Testis (tissue), 3 donors: ENCODE results near the gene ZMYM1. TPM values are rescaled to one million over a fixed set of nuclear protein-coding genes. Genes with fewer than 3 reads are reported as not detected.
"Not testable (repeated sequence)": the region's sequence is repeated elsewhere in the genome, so short reads cannot be mapped to it uniquely, and the experiment has no call there.

ENCODE experiments used
- DNase-seq: peaks from one replicate; pipeline ENCODE4 v3.0.0-alpha.2; 2019
- H3K27ac ChIP-seq, 2 donors: fragments of 200-600 bp; sonication (generic); one replicate each; pipeline ENCODE4 v1.5.1; 2019
- H3K27me3 ChIP-seq: fragments of 200-600 bp; sonication (generic); one replicate; pipeline ENCODE4 v1.5.1; 2019
- H3K36me3 ChIP-seq: fragments of 200-600 bp; sonication (generic); one replicate; pipeline ENCODE4 v1.5.1; 2017; ENCODE audit warnings: low read depth; ENCODE audit errors: missing control alignments
- H3K4me1 ChIP-seq: fragments of 200-600 bp; sonication (generic); one replicate; pipeline ENCODE4 v1.5.1; 2019
- H3K4me3 ChIP-seq, 2 donors: fragments of 200-600 bp; sonication (generic); one replicate each; pipeline ENCODE4 v1.5.1; 2017 to 2019
- H3K9me3 ChIP-seq: fragments of 200-600 bp; sonication (generic); one replicate; pipeline ENCODE4 v1.5.1; 2017
- CTCF ChIP-seq, 3 experiments: fragments of 450-650 bp in 2 of 3; fragments of 200-600 bp in 1 of 3; sonication (generic) in 1 of 3; IDR thresholded peaks; one replicate each; pipeline ENCODE4 v1.5.1; 2016 to 2019; ENCODE audit warnings: antibody characterized with exemption in 3 of 3, mild to moderate bottlenecking in 2 of 3, moderate library complexity in 1 of 3
- POLR2A ChIP-seq: fragments of 450-650 bp; IDR thresholded peaks from one replicate; pipeline ENCODE4 v1.6.1; 2017; ENCODE audit warnings: antibody characterized with exemption, mild to moderate bottlenecking, moderate library complexity
- WGBS, 2 donors: methylation state at CpG; one replicate each; pipeline ENCODE4 v1.1.5; 2018; 5-methylcytosine and 5-hydroxymethylcytosine counted together
- intact Hi-C: fragments of 100-400 bp; cut with DNase I; formaldehyde crosslinking; loops from one replicate; pipeline ENCODE4 v1.15.1; 2023; ENCODE audit warnings: low total_unique reads
- polyA plus RNA-seq: library from polyadenylated mRNA; stranded (reverse); fragments of 350-450 nt; fragmentation: Illumina TruSeq; extraction: RNeasy Lipid Tissue Mini Kit (QIAGEN cat#74804); gene quantifications from one replicate; pipeline ENCODE4 v1.2.3, GENCODE V29; 2014; ENCODE audit warnings: low read depth, low replicate concordance; ENCODE audit not compliant: insufficient read depth
- total RNA-seq, 2 donors: library from RNA; depleted of rRNA; stranded (reverse); fragments of >200 nt; gene quantifications; one replicate each; pipeline ENCODE4 v1.2.3, GENCODE V29; 2016

The ZMYM1 gene
- total and polyA plus RNA-seq, 3 donors from 2014 or later = 10.8 to 24.2 (median 20.7) TPM

- DNase-seq = no peak
- intact Hi-C loops = no loop called here
- no peak for TF ChIP-seq CTCF (IDR thresholded peaks at IDR 0.05)
- no peak for TF ChIP-seq POLR2A
- WGBS, 2 donors = 76 to 77% methylated on average over 9 of the region's 9 CpGs
- no peaks in the 10 kb centered on the region for H3K27me3 ChIP-seq
- no peaks in the 10 kb centered on the region for H3K4me1 ChIP-seq
- no peaks in the 10 kb centered on the region for H3K36me3 ChIP-seq
- H3K9me3 ChIP-seq = no peaks in the 10 kb centered on the region
- no peak overlapping the region for H3K4me3 ChIP-seq
- H3K27ac ChIP-seq = no peak overlapping the region
Observed at GRCh38 chr1:35122311-35122710, 43.1 kb downstream of the ZMYM1 start.

GRCh38 chr1:35126546-35126945, 47.4 kb downstream of the ZMYM1 start:
- Histone ChIP-seq H3K9me3 (no peaks in the 10 kb centered on the region), H3K4me3 (no peak overlapping the region), H3K4me1 (no peaks in the 10 kb centered on the region), H3K27ac (no peak overlapping the region), H3K36me3 (no peaks in the 10 kb centered on the region), H3K27me3 (no peaks in the 10 kb centered on the region)
- TF ChIP-seq CTCF (IDR thresholded peaks at IDR 0.05) (no peak), POLR2A (no peak)
- DNase-seq = no peak
- intact Hi-C loops = no loop called here
- WGBS, 2 donors = 89 to 97% methylated on average over 1 of the region's 1 CpG

GRCh38 chr1:35129080-35129479, 49.9 kb downstream of the ZMYM1 start:
- TF ChIP-seq CTCF (IDR thresholded peaks at IDR 0.05) (no peak), POLR2A (no peak)
- no peaks in the 10 kb centered on the region for H3K4me1 ChIP-seq
- no peaks in the 10 kb centered on the region for H3K36me3 ChIP-seq
- no peak for DNase-seq
- H3K27ac ChIP-seq = no peak overlapping the region
- H3K9me3 ChIP-seq = no peaks in the 10 kb centered on the region
- intact Hi-C loops = no loop called here
- H3K4me3 ChIP-seq = no peak overlapping the region
- no peaks in the 10 kb centered on the region for H3K27me3 ChIP-seq

- WGBS, 2 donors = 92 to 95% methylated on average over 3 of the region's 3 CpGs
- no peak for TF ChIP-seq CTCF (IDR thresholded peaks at IDR 0.05)
- no peak for TF ChIP-seq POLR2A
- H3K27me3 ChIP-seq = no peaks in the 10 kb centered on the region
- no peak for DNase-seq
- intact Hi-C loops = no loop called here
- no peaks in the 10 kb centered on the region for H3K9me3 ChIP-seq
- no peak overlapping the region for H3K27ac ChIP-seq
- no peaks in the 10 kb centered on the region for H3K36me3 ChIP-seq
- H3K4me1 ChIP-seq = no peaks in the 10 kb centered on the region
- no peak overlapping the region for H3K4me3 ChIP-seq
Observed at GRCh38 chr1:35136780-35137179, 57.6 kb downstream of the ZMYM1 start.

GRCh38 chr1:35137590-35137989, 58.4 kb downstream of the ZMYM1 start:
- DNase-seq, H3K36me3 ChIP-seq, H3K4me3 ChIP-seq, H3K9me3 ChIP-seq, H3K27ac ChIP-seq, H3K27me3 ChIP-seq, intact Hi-C loops, H3K4me1 ChIP-seq: not testable (repeated sequence)
- WGBS, 2 donors = 84 to 93% methylated on average over 5 of the region's 5 CpGs

GRCh38 chr1:35142294-35142693, 63.1 kb downstream of the ZMYM1 start:
- H3K4me3 ChIP-seq, intact Hi-C loops, H3K36me3 ChIP-seq, H3K4me1 ChIP-seq, H3K27me3 ChIP-seq, DNase-seq, H3K9me3 ChIP-seq, H3K27ac ChIP-seq: not testable (repeated sequence)

GRCh38 chr1:35142728-35143127, 63.5 kb downstream of the ZMYM1 start:
- H3K27me3 ChIP-seq, H3K27ac ChIP-seq, H3K4me1 ChIP-seq, H3K9me3 ChIP-seq, DNase-seq, H3K4me3 ChIP-seq, H3K36me3 ChIP-seq, intact Hi-C loops: not testable (repeated sequence)
- 57 to 86% methylated on average over 9 of the region's 9 CpGs for WGBS, 2 donors
